GM19328 (cell line): ENCODE data around the gene CSNK1G1.
A peak's percentile ranks its signal among the peaks of the same experiment; 100 is the strongest.

ENCODE experiments used
- ATAC-seq: cut with Tn5 transposase; IDR thresholded peaks from one replicate; pipeline ENCODE4 v1.9.1; 2021; ENCODE audit warnings: mild to moderate bottlenecking, moderate library complexity; ENCODE audit not compliant: unreplicated experiment

CSNK1G1 gene

GRCh38 chr15:64157599-64158125 lies 198.3 kb downstream of the CSNK1G1 start:
- ATAC-seq, result no peak

GRCh38 chr15:64156652-64157331 lies 199.2 kb downstream of the CSNK1G1 start:
- ATAC-seq, result no peak

GRCh38 chr15:64155802-64156651 lies 199.9 kb downstream of the CSNK1G1 start:
- no peak for ATAC-seq

- peak; percentile 40 for ATAC-seq
These were observed 202.2 kb downstream of the CSNK1G1 start for GRCh38 chr15:64153480-64154367.

- peak; percentile 21 for ATAC-seq
These were observed 203.2 kb downstream of the CSNK1G1 start for GRCh38 chr15:64152507-64153387.

GRCh38 chr15:64151727-64152506 lies 204.1 kb downstream of the CSNK1G1 start, which contains the start of gene SNX22:
SNX22 (plus strand) TSS chr15:64151731; CDS start chr15:64151776, 45 bp downstream.
- ATAC-seq, result no peak

- no peak for ATAC-seq
These were observed 205.9 kb downstream of the CSNK1G1 start for GRCh38 chr15:64149893-64150578.

GRCh38 chr15:64149424-64149823 lies 206.5 kb downstream of the CSNK1G1 start:
- no peak for ATAC-seq

- no peak for ATAC-seq
These were observed 207.4 kb downstream of the CSNK1G1 start for GRCh38 chr15:64148581-64148980.

- ATAC-seq, result no peak
These were observed 207.8 kb downstream of the CSNK1G1 start for GRCh38 chr15:64148168-64148567.

GRCh38 chr15:64146885-64147681 lies 208.9 kb downstream of the CSNK1G1 start:
- ATAC-seq, result no peak

- ATAC-seq, result no peak
These were observed 209.5 kb downstream of the CSNK1G1 start for GRCh38 chr15:64146520-64146884.

GRCh38 chr15:64146041-64146440 lies 209.9 kb downstream of the CSNK1G1 start:
- ATAC-seq, result no peak

GRCh38 chr15:64144565-64145281 lies 211.2 kb downstream of the CSNK1G1 start:
- ATAC-seq, result peak; percentile 42

- ATAC-seq, result no peak
These were observed 211.8 kb downstream of the CSNK1G1 start for GRCh38 chr15:64144192-64144564.

- no peak for ATAC-seq
These were observed 212.7 kb downstream of the CSNK1G1 start for GRCh38 chr15:64143276-64143675.
